ENCODE results near the gene NUB1.

The NUB1 gene

DNA sequence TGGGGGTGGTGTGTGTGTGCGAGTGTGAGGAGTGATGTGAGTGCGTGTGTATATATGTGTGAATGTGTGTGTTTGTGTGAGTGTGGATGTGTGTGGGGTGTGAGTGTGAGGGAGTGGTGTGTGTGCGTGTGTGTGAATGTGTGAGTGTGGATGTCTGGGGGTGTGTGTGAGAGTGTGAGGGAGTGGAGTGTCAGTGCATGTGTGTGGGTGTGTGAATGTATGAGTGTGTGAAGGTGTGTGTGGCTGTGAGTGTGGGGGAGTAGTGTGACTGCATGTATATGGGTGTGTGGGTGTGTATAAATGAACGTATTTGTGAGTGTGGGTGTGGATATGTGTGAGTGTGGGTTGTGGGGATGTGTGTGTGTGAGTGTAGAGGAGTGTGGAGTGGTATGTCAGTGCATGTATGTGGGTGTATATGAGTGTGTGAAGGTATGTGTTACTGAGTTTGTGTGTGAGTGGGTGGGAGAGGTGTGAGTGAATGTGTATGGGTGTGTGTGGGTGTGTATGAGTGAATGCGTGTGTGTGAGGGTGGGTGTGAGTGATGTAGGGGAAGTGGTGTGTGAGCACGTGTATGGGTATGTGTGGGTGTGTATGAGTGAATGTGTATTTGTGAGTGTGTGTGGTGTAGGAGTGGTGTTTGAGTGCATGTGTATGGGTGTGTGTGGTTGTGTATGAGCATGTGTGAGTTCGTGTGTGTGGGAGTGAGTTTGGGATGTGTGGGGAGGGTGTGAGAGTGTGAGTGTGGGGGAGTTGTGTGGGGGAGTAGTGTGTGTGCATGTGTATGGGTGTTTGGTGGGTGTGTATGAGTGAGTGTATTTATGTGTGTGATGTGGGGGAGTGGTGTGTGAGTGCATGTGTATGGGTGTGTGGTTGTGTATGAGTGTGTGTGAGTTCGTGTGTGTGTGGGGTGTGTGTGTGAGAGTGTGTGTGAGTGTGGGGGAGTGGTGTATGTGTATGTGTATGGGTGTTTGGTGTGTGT lies 28.5 kb upstream of the NUB1 start:
- no peak overlapping the region for H3K4me3 ChIP-seq (ENCODE audit: low read depth, low read length)
- TF ChIP-seq, protein P1, sequence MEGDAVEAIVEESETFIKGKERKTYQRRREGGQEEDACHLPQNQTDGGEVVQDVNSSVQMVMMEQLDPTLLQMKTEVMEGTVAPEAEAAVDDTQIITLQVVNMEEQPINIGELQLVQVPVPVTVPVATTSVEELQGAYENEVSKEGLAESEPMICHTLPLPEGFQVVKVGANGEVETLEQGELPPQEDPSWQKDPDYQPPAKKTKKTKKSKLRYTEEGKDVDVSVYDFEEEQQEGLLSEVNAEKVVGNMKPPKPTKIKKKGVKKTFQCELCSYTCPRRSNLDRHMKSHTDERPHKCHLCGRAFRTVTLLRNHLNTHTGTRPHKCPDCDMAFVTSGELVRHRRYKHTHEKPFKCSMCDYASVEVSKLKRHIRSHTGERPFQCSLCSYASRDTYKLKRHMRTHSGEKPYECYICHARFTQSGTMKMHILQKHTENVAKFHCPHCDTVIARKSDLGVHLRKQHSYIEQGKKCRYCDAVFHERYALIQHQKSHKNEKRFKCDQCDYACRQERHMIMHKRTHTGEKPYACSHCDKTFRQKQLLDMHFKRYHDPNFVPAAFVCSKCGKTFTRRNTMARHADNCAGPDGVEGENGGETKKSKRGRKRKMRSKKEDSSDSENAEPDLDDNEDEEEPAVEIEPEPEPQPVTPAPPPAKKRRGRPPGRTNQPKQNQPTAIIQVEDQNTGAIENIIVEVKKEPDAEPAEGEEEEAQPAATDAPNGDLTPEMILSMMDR (IDR thresholded peaks at IDR 0.05) = no peak

GRCh38 chr7:151313857-151314256 lies 27.8 kb upstream of the NUB1 start:
- TF ChIP-seq, protein P1 (IDR thresholded peaks at IDR 0.05) = no peak
- Histone ChIP-seq H3K27ac (no peak overlapping the region), H3K9ac (no peak overlapping the region), H3K79me2 (no peaks in the 10 kb centered on the region), H2AFZ (no peak overlapping the region), H3K27me3 (ENCODE audit: control insufficient read depth, insufficient read depth, low read length) (no peaks in the 10 kb centered on the region), H3K9me3 (ENCODE audit: control insufficient read depth, low read length) (no peaks in the 10 kb centered on the region), H3K4me1 (no peaks in the 10 kb centered on the region), H3K4me3 (ENCODE audit: low read depth, low read length) (no peak overlapping the region), H3K36me3 (ENCODE audit: control insufficient read depth, insufficient read depth, low read length) (no peaks in the 10 kb centered on the region), H3K4me2 (ENCODE audit: low read length) (no peak overlapping the region)

More for the DNA sequence above, 28.5 kb upstream of the NUB1 start:
- Histone ChIP-seq H3K4me2 (ENCODE audit: low read length) (no peak overlapping the region), H3K9me3 (ENCODE audit: control insufficient read depth, low read length) (no peaks in the 10 kb centered on the region), H3K79me2 (no peaks in the 10 kb centered on the region), H3K27ac (no peak overlapping the region), H3K36me3 (ENCODE audit: control insufficient read depth, insufficient read depth, low read length) (no peaks in the 10 kb centered on the region), H3K4me1 (no peaks in the 10 kb centered on the region), H2AFZ (no peak overlapping the region), H3K9ac (no peak overlapping the region), H3K27me3 (ENCODE audit: control insufficient read depth, insufficient read depth, low read length) (no peaks in the 10 kb centered on the region)

DNA sequence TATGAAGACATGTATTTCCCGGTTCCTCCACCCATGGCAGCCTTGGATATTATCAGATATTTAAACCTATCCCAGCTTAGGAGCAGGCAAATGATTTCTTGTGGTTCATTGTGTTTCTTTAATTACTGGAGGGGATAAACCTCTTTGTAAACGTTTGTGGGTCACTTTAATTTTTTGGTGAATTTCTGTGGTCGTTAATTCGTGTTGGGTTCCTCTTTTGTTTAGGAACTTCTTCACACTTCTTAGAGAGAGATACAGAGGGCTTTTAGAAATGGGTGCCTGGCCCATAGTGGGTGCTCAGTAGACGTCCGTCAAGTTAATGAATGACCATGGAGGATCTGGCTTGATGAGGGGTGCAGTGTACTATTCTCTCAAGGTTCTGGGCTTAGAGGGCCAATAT lies 27.2 kb upstream of the NUB1 start:
- H3K79me2 ChIP-seq = no peaks in the 10 kb centered on the region
- H3K36me3 ChIP-seq (ENCODE audit: control insufficient read depth, insufficient read depth, low read length) = no peaks in the 10 kb centered on the region
- H3K4me3 ChIP-seq (ENCODE audit: low read depth, low read length) = no peak overlapping the region
- no peak overlapping the region for H2AFZ ChIP-seq
- H3K4me1 ChIP-seq = no peaks in the 10 kb centered on the region
- no peak overlapping the region for H3K4me2 ChIP-seq (ENCODE audit: low read length)
- H3K27me3 ChIP-seq (ENCODE audit: control insufficient read depth, insufficient read depth, low read length) = no peaks in the 10 kb centered on the region
- TF ChIP-seq, protein P1 (IDR thresholded peaks at IDR 0.05) = no peak
- no peak overlapping the region for H3K9ac ChIP-seq
- no peak overlapping the region for H3K27ac ChIP-seq
- no peaks in the 10 kb centered on the region for H3K9me3 ChIP-seq (ENCODE audit: control insufficient read depth, low read length)

DNA sequence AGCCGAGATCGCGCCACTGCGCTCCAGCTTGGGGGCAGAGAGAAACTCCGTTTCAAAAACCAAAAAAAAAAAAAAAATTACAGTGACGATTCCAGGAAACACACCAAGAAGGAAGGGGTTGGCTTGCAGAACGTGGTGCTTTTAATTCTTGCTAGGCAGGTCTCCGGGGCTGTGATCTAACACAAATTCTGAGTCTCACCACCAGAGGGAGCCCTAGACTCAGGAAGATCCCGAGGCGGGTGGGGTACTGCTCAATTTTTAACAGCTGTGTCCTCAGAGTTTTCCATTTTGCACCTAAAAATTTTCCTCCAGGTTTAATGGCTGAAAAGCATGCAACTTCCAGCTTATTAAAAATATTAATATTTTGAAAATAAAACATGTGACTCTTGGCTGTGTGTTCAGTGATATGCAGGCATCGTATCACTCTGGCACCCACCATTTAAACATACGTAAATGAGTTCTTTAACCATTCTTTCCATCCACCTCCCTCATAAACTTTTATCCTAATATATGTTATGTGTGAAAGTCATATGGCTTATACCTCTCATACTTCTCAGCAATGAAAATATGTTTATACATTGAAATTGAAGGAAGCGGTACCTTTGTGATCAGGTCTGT lies 26.5 kb upstream of the NUB1 start:
- H3K4me2 ChIP-seq (ENCODE audit: low read length) = no peak overlapping the region
- H2AFZ ChIP-seq = no peak overlapping the region
- no peaks in the 10 kb centered on the region for H3K36me3 ChIP-seq (ENCODE audit: control insufficient read depth, insufficient read depth, low read length)
- no peak overlapping the region for H3K4me3 ChIP-seq (ENCODE audit: low read depth, low read length)
- H3K9me3 ChIP-seq (ENCODE audit: control insufficient read depth, low read length) = no peaks in the 10 kb centered on the region
- H3K27me3 ChIP-seq (ENCODE audit: control insufficient read depth, insufficient read depth, low read length) = no peaks in the 10 kb centered on the region
- H3K9ac ChIP-seq = no peak overlapping the region
- H3K4me1 ChIP-seq = no peaks in the 10 kb centered on the region
- no peaks in the 10 kb centered on the region for H3K79me2 ChIP-seq
- TF ChIP-seq, protein P1 (IDR thresholded peaks at IDR 0.05) = peak; percentile 87
- H3K27ac ChIP-seq = no peak overlapping the region

Measured in parathyroid adenoma (tissue), 2 donors.